ENCODE measurements around the gene FASTKD3. TPM values are rescaled to one million over a fixed set of nuclear protein-coding genes. Genes with fewer than 3 reads are reported as not detected.
A peak's percentile ranks its signal among the peaks of the same experiment; 100 is the strongest.

The FASTKD3 gene
- total RNA-seq, 2 donors from 2014 or later, result 8.5 to 12.3 TPM

DNA sequence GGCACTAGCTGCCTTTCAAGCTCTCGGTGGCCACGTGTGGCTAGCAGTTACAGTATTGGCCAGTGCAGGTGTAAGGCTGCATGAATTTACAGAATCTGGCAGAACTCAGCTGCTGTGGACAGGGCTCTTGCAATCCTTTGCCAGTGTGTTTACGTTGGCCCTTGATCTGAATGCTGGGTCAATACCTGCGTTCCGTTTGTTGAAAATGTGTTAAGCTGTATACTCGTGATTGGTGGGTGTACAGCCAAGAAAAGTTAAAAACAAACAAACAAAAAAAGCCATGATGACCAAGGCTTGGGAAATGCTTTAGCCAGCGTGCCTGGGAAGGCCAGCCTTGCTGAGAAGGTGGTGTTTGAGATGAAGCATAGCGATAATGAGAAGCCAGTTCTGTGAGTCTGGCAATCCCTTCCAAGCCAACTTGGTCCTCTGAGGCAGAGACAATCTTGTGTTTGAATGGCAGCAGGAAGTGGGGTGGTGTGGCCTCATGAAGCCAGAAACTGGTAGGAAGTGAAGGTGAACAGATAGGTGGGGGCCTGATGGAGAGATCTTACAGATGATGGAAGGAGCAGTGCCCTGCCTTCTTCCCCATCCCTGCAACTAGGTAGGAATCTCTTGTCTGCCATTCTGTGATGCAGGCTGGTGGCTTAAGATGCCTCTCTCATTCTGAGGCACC is 17.1 kb downstream of the FASTKD3 start:
- Mint-ChIP-seq H3K4me1 (ENCODE audit: low read depth) (peaks cover 16% of the 10 kb centered on the region), H3K9me3 (peaks cover 2% of the 10 kb centered on the region in 2 donors), H3K27me3 (ENCODE audit: low read depth) (peaks cover 22% of the 10 kb centered on the region), H3K27ac (no peak overlapping the region), H3K36me3 (ENCODE audit: insufficient read depth in 2 of 2) (peaks cover 2 to 3% of the 10 kb centered on the region in 2 donors), H3K4me3 (peak overlapping the region; percentile 67 to 80)
- no peak for ATAC-seq (replicated peaks in 1 of 2)
- no peak for DNase-seq

DNA sequence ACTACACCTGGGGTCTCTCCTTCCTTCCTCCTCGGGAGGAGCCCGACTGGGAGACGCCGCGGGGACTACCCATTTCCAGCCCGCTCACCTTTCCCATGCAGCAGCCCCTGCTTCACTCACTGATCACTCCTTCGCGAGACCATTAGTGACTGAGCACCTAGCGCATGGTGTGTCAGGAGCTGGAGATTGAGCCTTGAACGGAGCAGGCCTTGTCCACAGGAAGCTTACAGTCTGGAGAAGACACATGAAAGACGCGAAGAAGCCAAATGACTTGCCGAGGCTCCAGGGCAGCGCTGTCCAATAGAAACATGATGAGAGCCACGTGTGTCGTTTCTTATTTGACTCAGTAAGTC is 17.6 kb downstream of the FASTKD3 start:
- Mint-ChIP-seq H3K4me1 (ENCODE audit: low read depth) (peaks cover 16% of the 10 kb centered on the region), H3K36me3 (ENCODE audit: insufficient read depth in 2 of 2) (peaks cover 2 to 3% of the 10 kb centered on the region in 2 donors), H3K27me3 (ENCODE audit: low read depth) (peaks cover 25% of the 10 kb centered on the region), H3K27ac (no peak overlapping the region), H3K9me3 (peaks cover 2% of the 10 kb centered on the region in 2 donors), H3K4me3 (peak overlapping the region; percentile 67 to 80)
- no peak for ATAC-seq (replicated peaks in 1 of 2)
- no peak for DNase-seq

DNA sequence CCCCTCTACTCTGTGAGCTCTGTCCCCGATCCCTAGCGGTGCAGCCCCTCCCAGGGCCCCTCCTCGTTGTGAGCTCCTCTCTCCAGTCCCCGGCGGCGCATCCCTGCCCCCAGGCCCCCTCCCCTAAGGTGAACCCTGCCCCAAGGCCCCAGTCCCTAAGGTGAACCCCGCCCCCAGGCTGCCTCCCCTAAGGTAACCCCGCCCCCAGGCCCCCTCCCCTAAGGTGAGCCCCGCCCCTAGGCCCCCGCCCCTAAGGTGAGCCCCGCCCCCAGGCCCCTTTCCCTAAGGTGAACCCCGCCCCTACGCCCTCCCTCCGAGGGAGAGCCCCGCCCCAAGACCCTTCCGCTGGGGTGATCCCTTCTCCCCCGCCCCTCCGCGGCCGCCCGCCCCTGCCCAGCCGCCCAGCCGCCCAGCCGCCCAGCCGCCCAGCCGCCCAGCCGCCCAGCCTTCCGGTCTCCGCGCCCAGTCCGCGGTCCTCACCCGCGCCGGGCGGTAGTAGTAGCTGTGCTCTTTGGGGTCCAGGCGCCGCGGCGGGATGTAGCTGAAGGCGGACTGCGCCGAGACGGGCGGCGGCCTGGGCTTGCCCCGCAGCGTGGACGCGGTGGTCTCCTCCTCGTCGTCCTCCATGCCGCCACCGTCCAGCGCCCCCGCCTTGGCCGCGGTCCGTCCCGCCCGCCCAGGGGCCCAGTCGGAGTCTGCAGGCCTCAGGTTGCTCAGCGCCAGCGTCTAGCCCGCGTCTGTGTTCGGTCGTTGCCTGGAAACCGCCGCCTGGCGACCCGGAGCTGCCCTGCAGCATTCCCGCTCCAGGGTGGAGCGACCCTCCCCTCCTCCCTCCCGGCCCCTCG is 18.2 kb downstream of the FASTKD3 start, which contains the start of gene CFAP90:
TSS of gene CFAP90 (minus strand) at position 739 of the 845 bp plus-strand sequence. CDS start at position 627, 112 bp downstream.
- Mint-ChIP-seq H3K9me3 (peaks cover 2% of the 10 kb centered on the region in 2 donors), H3K27ac (no peak within 1 kb of the TSS), H3K27me3 (ENCODE audit: low read depth) (peaks cover 25% of the 10 kb centered on the region), H3K36me3 (ENCODE audit: insufficient read depth in 2 of 2) (peaks cover 2 to 3% of the 10 kb centered on the region in 2 donors), H3K4me1 (ENCODE audit: low read depth) (peaks cover 16% of the 10 kb centered on the region), H3K4me3 (peak within 1 kb of the TSS; percentile 70 to 80)
- DNase-seq (peak in 1 of 2 donors; percentile 11), ATAC-seq (replicated peaks in 1 of 2) (peak; percentile 53 to 76)

DNA sequence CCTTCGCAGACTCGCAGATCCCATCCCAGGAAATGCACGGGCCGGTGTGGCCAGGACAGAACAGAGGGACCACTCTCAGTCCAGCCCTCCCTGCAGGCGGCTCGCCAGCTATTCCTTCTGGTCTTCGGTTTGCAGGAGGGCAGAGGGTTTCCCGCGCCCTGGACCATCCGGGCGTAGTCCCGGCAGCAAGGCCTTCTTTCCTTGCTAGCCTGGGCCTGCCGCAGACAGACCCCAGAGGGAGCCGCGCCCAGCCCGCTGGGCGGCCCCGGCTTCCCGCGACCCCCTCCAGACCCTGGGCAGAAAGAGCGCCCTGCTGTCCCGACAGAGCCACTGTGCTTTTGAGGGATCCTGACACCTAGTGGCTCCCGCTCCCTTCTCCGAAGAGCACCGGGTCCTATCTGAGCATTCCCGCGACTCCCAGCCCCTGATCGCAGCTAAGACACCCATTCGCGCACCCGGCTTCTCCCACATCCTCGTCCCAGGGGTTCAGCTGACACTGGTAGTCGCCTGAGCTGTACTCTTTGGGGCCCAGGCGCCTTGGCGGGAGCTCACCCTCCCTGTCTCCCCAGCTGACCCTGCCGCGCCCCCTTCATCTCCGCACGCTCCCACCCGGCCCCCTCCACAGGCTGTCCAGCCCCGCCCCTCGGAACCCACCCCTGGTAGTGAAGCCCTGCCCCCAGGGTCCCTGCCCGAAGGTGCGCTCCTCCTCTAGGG is 19.0 kb downstream of the FASTKD3 start:
- Mint-ChIP-seq H3K4me1 (ENCODE audit: low read depth) (peaks cover 16% of the 10 kb centered on the region), H3K27ac (no peak overlapping the region), H3K27me3 (ENCODE audit: low read depth) (peaks cover 31% of the 10 kb centered on the region), H3K4me3 (peak overlapping the region; percentile 70 to 71), H3K36me3 (ENCODE audit: insufficient read depth in 2 of 2) (peaks cover 2 to 3% of the 10 kb centered on the region in 2 donors), H3K9me3 (peaks cover 2% of the 10 kb centered on the region in 2 donors)
- DNase-seq, result no peak
- peak; percentile 45 to 50 for ATAC-seq (replicated peaks in 1 of 2)

DNA sequence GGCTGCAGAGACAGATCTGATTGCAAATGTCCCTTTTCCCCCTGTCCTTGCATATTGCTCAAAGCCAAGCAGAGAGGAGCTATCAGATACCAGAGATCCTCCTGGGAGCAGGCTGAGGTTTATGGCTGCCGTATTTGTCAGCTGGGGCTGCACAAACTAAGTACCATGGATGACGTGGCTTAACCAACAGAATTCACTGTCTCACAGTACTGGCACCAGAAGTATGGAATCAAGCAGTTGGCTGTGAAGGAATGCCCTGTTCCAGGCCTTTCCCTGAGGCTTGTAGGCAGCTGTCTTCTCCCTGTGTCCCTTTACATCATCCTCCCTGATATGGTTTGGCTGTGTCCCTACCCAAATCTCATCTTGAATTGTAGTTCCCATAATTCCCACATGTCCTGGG is 20.5 kb downstream of the FASTKD3 start:
- Mint-ChIP-seq H3K9me3 (peaks cover 2% of the 10 kb centered on the region in 2 donors), H3K4me1 (ENCODE audit: low read depth) (peaks cover 16% of the 10 kb centered on the region), H3K27ac (no peak overlapping the region), H3K36me3 (ENCODE audit: insufficient read depth in 2 of 2) (peaks cover 2 to 3% of the 10 kb centered on the region in 2 donors), H3K4me3 (no peak overlapping the region), H3K27me3 (ENCODE audit: low read depth) (peaks cover 46% of the 10 kb centered on the region)
- ATAC-seq (replicated peaks in 1 of 2) (no peak), DNase-seq (no peak)

DNA sequence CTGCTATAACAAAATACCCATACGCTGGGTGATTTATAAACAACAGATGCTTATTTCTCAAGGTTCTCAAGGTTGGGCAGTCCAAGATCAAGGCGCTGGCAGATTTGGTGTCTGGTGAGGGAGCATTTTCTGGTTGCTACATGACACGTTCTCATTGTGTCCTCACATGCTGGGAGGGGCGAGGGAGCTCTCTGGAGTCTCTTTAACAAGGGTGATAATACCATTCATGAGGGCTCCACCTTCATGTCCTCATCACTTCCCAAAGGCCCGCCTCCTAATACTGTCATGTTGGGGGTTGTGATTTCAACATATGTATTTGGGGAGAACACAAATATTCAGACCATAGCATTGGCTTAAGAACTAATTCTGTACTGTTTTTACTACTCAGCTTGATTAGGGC is 22.5 kb downstream of the FASTKD3 start:
- no peak for ATAC-seq (replicated peaks in 1 of 2)
- H3K27ac Mint-ChIP-seq, result no peak overlapping the region
- peaks cover 5% of the 10 kb centered on the region for H3K4me1 Mint-ChIP-seq (ENCODE audit: low read depth)
- H3K27me3 Mint-ChIP-seq (ENCODE audit: low read depth), result peaks cover 53% of the 10 kb centered on the region
- no peak for DNase-seq
- no peaks in the 10 kb centered on the region for H3K9me3 Mint-ChIP-seq
- no peak overlapping the region for H3K4me3 Mint-ChIP-seq
- peaks cover 0 to 3% of the 10 kb centered on the region in 2 donors for H3K36me3 Mint-ChIP-seq (ENCODE audit: insufficient read depth in 2 of 2)

DNA sequence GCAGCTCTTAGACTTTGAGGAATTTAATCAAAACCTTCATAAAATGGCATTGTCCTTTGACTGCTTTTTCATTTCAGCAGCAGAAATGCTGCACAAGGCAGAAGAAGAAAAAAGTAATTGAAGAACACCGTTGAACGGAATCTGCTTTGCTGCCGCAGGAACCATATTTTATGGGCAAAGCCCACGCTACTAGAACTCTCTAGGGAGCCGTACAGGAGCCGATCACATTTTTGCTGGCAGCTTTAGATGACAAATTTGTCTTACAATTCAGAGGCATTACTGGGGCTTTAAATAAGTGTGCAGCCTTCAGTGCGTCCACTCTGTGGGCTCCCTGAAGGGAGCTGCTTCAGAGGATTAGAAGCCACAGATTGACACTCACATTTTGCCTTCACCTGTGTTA is 23.3 kb downstream of the FASTKD3 start:
- H3K27ac Mint-ChIP-seq, result no peak overlapping the region
- ATAC-seq (replicated peaks in 1 of 2) (no peak), DNase-seq (no peak)
- H3K9me3 Mint-ChIP-seq, result no peaks in the 10 kb centered on the region
- no peaks in the 10 kb centered on the region for H3K36me3 Mint-ChIP-seq (ENCODE audit: insufficient read depth in 2 of 2)
- no peak overlapping the region for H3K4me3 Mint-ChIP-seq
- peaks cover 5% of the 10 kb centered on the region for H3K4me1 Mint-ChIP-seq (ENCODE audit: low read depth)
- peaks cover 49% of the 10 kb centered on the region for H3K27me3 Mint-ChIP-seq (ENCODE audit: low read depth)

DNA sequence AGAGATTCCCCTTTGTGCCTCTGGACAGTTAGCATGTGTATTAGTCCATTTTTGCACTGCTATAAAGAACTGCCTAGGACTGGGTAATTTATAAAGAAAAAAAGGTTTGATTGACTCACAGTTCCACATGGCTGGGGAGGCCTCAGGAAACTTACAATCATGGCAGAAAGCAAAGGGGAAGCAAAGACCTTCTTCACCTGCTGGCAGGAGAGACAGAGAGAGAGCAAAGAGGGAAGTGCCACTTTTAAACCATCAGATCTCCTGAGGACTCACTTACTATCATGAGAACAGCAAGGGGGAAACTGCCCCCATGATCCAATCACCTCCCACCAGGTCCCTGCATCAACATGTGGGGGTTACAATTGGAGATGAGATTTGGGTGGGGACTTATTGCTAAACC is 23.9 kb downstream of the FASTKD3 start:
- H3K36me3 Mint-ChIP-seq (ENCODE audit: insufficient read depth in 2 of 2), result no peaks in the 10 kb centered on the region
- no peaks in the 10 kb centered on the region for H3K9me3 Mint-ChIP-seq
- no peak overlapping the region for H3K27ac Mint-ChIP-seq
- no peak for ATAC-seq (replicated peaks in 1 of 2)
- no peak overlapping the region for H3K4me3 Mint-ChIP-seq
- H3K4me1 Mint-ChIP-seq (ENCODE audit: low read depth), result peaks cover 2% of the 10 kb centered on the region
- DNase-seq, result no peak
- peaks cover 49% of the 10 kb centered on the region for H3K27me3 Mint-ChIP-seq (ENCODE audit: low read depth)

DNA sequence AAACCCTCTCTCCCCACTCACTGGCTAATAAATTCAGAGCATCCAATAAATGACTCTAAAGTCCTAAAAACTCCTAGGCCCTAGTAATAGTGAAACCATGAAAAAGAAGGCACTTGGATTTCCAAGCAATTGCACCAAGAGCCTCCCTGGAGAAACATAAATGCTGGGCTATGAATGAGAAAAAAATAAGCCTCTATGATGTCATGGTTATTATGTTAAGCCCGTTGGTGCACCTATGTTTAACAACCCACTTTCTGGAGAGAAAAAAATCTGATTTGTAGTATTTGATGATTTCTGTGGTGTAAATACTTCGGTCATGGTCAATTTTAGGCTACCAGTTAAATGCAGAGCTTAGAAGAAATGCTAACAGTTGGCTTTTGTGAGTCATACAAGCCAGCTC is 26.3 kb downstream of the FASTKD3 start:
- peaks cover 43% of the 10 kb centered on the region for H3K27me3 Mint-ChIP-seq (ENCODE audit: low read depth)

DNA sequence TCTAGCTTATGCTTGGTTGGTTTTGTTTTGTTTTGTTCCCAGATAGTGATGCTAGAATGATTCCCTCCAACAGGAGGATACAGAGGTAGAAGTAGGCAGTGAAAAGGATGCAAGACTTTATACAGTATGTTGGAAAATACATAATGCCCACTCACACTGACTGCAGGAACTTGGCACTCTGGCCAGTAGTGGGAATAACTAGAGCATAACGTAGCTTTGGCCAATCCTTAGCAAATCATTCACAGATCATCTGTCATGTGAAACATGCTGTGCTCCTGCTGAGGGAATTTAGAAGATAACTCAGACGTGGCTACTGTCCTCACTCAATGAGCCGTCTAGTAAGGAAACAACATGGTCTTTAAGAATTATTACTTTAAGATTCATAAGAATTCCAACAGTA is 31.4 kb downstream of the FASTKD3 start:
- Mint-ChIP-seq H3K4me1 (ENCODE audit: low read depth) (no peaks in the 10 kb centered on the region), H3K27me3 (ENCODE audit: low read depth) (peaks cover 9% of the 10 kb centered on the region), H3K9me3 (peaks cover 0 to 2% of the 10 kb centered on the region in 2 donors), H3K4me3 (no peak overlapping the region), H3K27ac (no peak overlapping the region), H3K36me3 (ENCODE audit: insufficient read depth in 2 of 2) (no peaks in the 10 kb centered on the region)
- no peak for DNase-seq
- no peak for ATAC-seq (replicated peaks in 1 of 2)

More for the DNA sequence above, 26.3 kb downstream of the FASTKD3 start:
- DNase-seq, result no peak
- H3K4me1 Mint-ChIP-seq (ENCODE audit: low read depth), result no peaks in the 10 kb centered on the region
- H3K27ac Mint-ChIP-seq, result no peak overlapping the region
- H3K4me3 Mint-ChIP-seq, result no peak overlapping the region
- H3K36me3 Mint-ChIP-seq (ENCODE audit: insufficient read depth in 2 of 2), result no peaks in the 10 kb centered on the region
- no peak for ATAC-seq (replicated peaks in 1 of 2)
- peaks cover 0 to 2% of the 10 kb centered on the region in 2 donors for H3K9me3 Mint-ChIP-seq

DNA sequence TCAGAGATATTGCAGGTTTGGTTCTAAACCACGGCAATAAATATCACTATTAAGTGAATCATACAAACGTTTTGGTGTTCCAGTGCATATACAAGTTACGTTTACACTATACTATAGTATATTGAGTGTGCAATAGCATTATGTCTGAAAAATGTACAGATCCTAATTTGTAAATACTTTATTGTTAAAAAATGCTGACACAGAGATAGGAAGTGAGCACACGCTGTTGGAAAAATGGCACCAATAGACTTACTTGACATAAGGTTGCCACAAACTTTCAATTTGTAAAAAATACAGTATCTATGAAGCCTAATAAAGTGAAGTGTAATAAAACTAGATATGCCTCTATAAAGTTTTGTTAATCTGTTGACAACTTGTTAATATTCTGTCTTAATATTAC is 33.8 kb downstream of the FASTKD3 start:
- Mint-ChIP-seq H3K27ac (no peak overlapping the region), H3K4me1 (ENCODE audit: low read depth) (no peaks in the 10 kb centered on the region), H3K27me3 (ENCODE audit: low read depth) (peaks cover 8% of the 10 kb centered on the region), H3K36me3 (ENCODE audit: insufficient read depth in 2 of 2) (no peaks in the 10 kb centered on the region), H3K9me3 (peaks cover 0 to 2% of the 10 kb centered on the region in 2 donors), H3K4me3 (no peak overlapping the region)
- ATAC-seq (replicated peaks in 1 of 2) (no peak), DNase-seq (no peak)

DNA sequence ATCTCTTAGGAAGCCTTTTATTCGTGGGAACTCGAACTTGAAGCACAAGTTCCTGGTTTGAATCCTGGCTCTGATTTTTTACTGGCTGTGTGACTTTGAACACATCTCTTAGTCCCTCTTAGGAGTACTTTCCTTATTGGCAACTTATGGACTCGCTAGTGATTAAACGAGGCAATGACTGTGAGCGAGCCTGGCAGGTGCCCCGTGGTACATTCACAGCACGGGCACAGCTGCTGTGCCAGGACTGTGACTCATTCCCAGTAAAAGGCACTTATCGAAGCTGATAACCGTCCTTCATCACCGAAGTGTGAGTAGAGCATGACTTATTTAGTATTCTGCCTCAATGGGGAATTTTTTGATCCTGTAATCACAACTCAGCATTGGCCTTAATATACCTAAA is 40.6 kb downstream of the FASTKD3 start:
- Mint-ChIP-seq H3K9me3 (no peaks in the 10 kb centered on the region), H3K4me1 (ENCODE audit: low read depth) (no peaks in the 10 kb centered on the region), H3K27ac (no peak overlapping the region), H3K4me3 (no peak overlapping the region), H3K27me3 (ENCODE audit: low read depth) (peaks cover 11% of the 10 kb centered on the region), H3K36me3 (ENCODE audit: insufficient read depth in 2 of 2) (no peaks in the 10 kb centered on the region)
- no peak for ATAC-seq (replicated peaks in 1 of 2)
- no peak for DNase-seq

DNA sequence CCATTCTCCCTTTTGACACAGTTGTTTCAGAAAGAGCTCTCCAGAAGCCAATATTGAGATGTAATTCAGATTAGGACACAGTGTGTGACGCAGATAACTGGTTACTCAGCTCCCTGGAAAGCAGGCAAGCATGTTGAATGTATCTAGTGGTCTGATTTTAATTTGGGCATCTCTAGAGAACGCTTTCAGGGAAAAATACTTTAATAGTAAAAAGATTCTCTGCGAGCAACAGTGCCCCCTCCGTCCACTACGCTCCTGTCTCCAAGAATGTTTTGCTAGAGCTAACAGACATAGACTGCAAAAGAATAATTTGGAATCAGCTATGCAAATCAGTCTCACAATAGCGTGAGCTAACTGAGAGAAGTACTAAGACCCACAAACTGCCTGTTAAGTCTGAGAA is 41.2 kb downstream of the FASTKD3 start:
- DNase-seq (no peak), ATAC-seq (replicated peaks in 1 of 2) (no peak)
- H3K36me3 Mint-ChIP-seq (ENCODE audit: insufficient read depth in 2 of 2), result no peaks in the 10 kb centered on the region
- no peak overlapping the region for H3K4me3 Mint-ChIP-seq
- no peak overlapping the region for H3K27ac Mint-ChIP-seq
- no peaks in the 10 kb centered on the region for H3K9me3 Mint-ChIP-seq
- no peaks in the 10 kb centered on the region for H3K4me1 Mint-ChIP-seq (ENCODE audit: low read depth)
- peaks cover 11% of the 10 kb centered on the region for H3K27me3 Mint-ChIP-seq (ENCODE audit: low read depth)
